Measurements from ENCODE around the gene ABHD15. TPM values are rescaled to one million over a fixed set of nuclear protein-coding genes. Genes with fewer than 3 reads are reported as not detected.
"Not testable (repeated sequence)": the region's sequence is repeated elsewhere in the genome, so short reads cannot be mapped to it uniquely, and the experiment has no call there.

The ABHD15 gene
- total RNA-seq, 1 donor from 2014 or later: 17.8 TPM

- intact Hi-C loops (cut with micrococcal nuclease): no loop called here
Measured at GRCh38 chr17:29571883-29572681, 5.2 kb upstream of the ABHD15 start.

GRCh38 chr17:29571486-29571882, 4.6 kb upstream of the ABHD15 start:
- intact Hi-C loops (cut with micrococcal nuclease): no loop called here

GRCh38 chr17:29570521-29570920, 3.7 kb upstream of the ABHD15 start:
- intact Hi-C loops (cut with micrococcal nuclease): no loop called here

GRCh38 chr17:29569245-29569950, 2.6 kb upstream of the ABHD15 start:
- intact Hi-C loops (cut with micrococcal nuclease): loop anchor here (2.0 to 10.0 kb wide), 3 partner anchors 275 to 842 kb away; partner anchors contain the start of genes NEK8, NUFIP2 and TLCD1

GRCh38 chr17:29568331-29569244, 1.8 kb upstream of the ABHD15 start, which contains the start of gene TP53I13:
Gene TP53I13, plus strand, starts transcription at chr17:29568701. Its CDS starts 58 bp downstream, at chr17:29568759.
- intact Hi-C loops (cut with micrococcal nuclease): loop anchor here (1.0 to 10.0 kb wide), 6 partner anchors 23 to 841 kb away; partner anchors contain the start of genes NEK8, NUFIP2, TAOK1 and TLCD1

GRCh38 chr17:29567554-29568330, 905 bp upstream of the ABHD15 start:
- intact Hi-C loops (cut with micrococcal nuclease): loop anchor here (1.0 to 10.0 kb wide), 6 partner anchors 24 to 840 kb away; partner anchors contain the start of genes NEK8, NUFIP2, TAOK1 and TLCD1

GRCh38 chr17:29567304-29567553, 392 bp upstream of the ABHD15 start:
- intact Hi-C loops (cut with micrococcal nuclease): loop anchor here (5.0 to 10.0 kb wide), 2 partner anchors 422 to 840 kb away; partner anchors contain the start of genes NEK8 and TLCD1

GRCh38 chr17:29565643-29566472, 979 bp downstream of the ABHD15 start:
- intact Hi-C loops (cut with micrococcal nuclease): loop anchor here (5.0 to 10.0 kb wide), 2 partner anchors 421 to 839 kb away; partner anchors contain the start of genes NEK8 and TLCD1

- intact Hi-C loops (cut with micrococcal nuclease): loop anchor here (10.0 kb wide), 1 partner anchor 419 kb away; no protein-coding TSS in a partner anchor
Measured at GRCh38 chr17:29563816-29564215, 3.0 kb downstream of the ABHD15 start.

GRCh38 chr17:29562615-29563014, 4.2 kb downstream of the ABHD15 start:
- intact Hi-C loops (cut with micrococcal nuclease): loop anchor here (10.0 kb wide), 1 partner anchor 418 kb away; no protein-coding TSS in a partner anchor

- intact Hi-C loops (cut with micrococcal nuclease): loop anchor here (10.0 kb wide), 1 partner anchor 417 kb away; no protein-coding TSS in a partner anchor
Measured at GRCh38 chr17:29561554-29562517, 5.0 kb downstream of the ABHD15 start.

GRCh38 chr17:29560316-29560715, 6.5 kb downstream of the ABHD15 start:
- intact Hi-C loops (cut with micrococcal nuclease): loop anchor here (10.0 kb wide), 1 partner anchor 416 kb away; no protein-coding TSS in a partner anchor

GRCh38 chr17:29559640-29560039, 7.2 kb downstream of the ABHD15 start:
- intact Hi-C loops (cut with micrococcal nuclease): loop anchor here (10.0 kb wide), 1 partner anchor 415 kb away; no protein-coding TSS in a partner anchor

GRCh38 chr17:29558139-29558538, 8.7 kb downstream of the ABHD15 start:
- intact Hi-C loops (cut with micrococcal nuclease): not testable (repeated sequence)

- intact Hi-C loops (cut with micrococcal nuclease): no loop called here
Measured at GRCh38 chr17:29557739-29558116, 9.1 kb downstream of the ABHD15 start.

GRCh38 chr17:29557085-29557738, 9.6 kb downstream of the ABHD15 start:
- intact Hi-C loops (cut with micrococcal nuclease): no loop called here

GRCh38 chr17:29555840-29556239, 11.0 kb downstream of the ABHD15 start:
- intact Hi-C loops (cut with micrococcal nuclease): no loop called here
